Body of pancreas (tissue), 4 donors: ENCODE data around the gene NPTXR.

Source experiments
- POLR2A ChIP-seq, 3 donors: fragments of 450-650 bp; IDR thresholded peaks; one replicate each; pipeline ENCODE4 v1.6.1; 2016; ENCODE audit warnings: antibody characterized with exemption in 3 of 3, mild to moderate bottlenecking in 2 of 3
- TF ChIP-seq, protein P1 (sequence below), 7 experiments: fragments of 450-650 bp in 4 of 7; fragments of 200-600 bp in 3 of 7; sonication (generic) in 3 of 7; IDR thresholded peaks; one replicate each; pipeline ENCODE4 v1.5.1; 2016 to 2019; ENCODE audit warnings: antibody characterized with exemption in 7 of 7

DNA sequence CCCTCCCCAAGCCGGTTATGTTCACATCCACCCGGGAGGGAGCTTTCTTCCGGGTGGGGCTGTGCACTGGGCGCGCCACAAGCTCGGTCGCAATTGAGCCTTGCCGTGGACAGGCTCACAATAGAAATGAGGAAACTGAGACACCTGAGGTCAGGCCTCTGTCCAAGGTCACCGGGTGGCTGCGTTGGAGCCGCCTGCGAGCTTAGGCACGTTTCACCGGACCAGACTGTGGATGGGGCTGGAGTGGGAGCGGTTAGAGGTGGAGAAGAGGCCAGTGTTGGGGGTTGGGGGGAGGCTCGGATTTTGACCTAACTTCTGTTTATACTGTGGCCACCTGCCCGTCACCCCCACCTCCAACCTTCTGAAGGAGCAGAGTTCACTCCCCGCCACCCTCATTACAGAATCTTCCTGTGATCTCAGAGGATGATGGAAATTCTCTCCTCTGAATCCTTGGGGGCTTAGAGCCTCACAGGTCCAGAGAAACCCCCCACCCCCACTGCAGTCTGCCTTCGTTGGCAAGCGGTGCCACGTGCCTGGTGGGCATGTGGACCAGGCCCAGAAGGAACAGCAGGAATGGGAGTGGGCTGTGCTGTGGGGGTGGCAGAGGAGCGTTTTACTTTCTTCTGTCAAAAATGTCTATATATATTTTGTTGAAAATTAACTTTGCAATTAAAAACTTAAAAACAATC, 631 bp upstream of the NPTXR start:
- no peak for TF ChIP-seq POLR2A (IDR thresholded peaks at IDR 0.05)
- TF ChIP-seq, protein P1, sequence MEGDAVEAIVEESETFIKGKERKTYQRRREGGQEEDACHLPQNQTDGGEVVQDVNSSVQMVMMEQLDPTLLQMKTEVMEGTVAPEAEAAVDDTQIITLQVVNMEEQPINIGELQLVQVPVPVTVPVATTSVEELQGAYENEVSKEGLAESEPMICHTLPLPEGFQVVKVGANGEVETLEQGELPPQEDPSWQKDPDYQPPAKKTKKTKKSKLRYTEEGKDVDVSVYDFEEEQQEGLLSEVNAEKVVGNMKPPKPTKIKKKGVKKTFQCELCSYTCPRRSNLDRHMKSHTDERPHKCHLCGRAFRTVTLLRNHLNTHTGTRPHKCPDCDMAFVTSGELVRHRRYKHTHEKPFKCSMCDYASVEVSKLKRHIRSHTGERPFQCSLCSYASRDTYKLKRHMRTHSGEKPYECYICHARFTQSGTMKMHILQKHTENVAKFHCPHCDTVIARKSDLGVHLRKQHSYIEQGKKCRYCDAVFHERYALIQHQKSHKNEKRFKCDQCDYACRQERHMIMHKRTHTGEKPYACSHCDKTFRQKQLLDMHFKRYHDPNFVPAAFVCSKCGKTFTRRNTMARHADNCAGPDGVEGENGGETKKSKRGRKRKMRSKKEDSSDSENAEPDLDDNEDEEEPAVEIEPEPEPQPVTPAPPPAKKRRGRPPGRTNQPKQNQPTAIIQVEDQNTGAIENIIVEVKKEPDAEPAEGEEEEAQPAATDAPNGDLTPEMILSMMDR (IDR thresholded peaks at IDR 0.05): no peak
